GM18499 (cell line): ENCODE results near the gene SRRM2.

Experiments
- ATAC-seq: cut with Tn5 transposase; IDR thresholded peaks from one replicate; pipeline ENCODE4 v1.9.1; 2021; ENCODE audit warnings: moderate number of reproducible peaks; ENCODE audit not compliant: insufficient read depth, unreplicated experiment

SRRM2 gene

DNA sequence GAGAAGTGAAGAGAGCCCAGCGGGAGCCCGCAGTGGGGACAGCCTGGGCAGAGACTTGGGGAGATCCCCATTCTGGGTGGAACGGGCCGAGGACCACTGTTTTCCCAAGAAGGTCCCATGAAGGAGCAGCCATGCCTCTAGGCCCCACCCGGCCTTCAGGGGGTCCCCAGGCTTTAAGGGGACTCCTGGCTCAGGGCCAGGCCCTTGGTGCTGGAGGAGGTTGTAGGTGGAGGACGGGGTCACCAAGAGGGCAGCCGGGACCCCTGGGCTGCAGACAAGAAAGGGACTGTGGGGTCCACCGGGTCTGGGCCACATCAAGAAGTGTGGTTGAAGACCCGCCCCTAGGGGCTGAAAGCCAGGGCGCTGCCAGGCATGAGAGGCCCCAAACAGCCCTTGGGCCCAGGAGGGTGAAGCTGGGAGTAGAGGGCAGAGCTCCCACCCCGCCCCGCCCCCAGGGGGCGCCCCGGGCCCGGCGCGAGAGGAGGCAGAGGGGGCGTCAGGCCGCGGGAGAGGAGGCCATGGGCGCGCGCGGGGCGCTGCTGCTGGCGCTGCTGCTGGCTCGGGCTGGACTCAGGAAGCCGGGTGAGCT, 64.4 kb downstream of the SRRM2 start, which contains the start of gene PRSS21:
Gene PRSS21, plus strand, starts transcription at position 487 of the 589 bp plus-strand sequence. Its CDS starts 32 bp downstream, at position 519.
- no peak for ATAC-seq

- no peak for ATAC-seq
Measured at GRCh38 chr16:2817340-2818271, 65.2 kb downstream of the SRRM2 start.

GRCh38 chr16:2818272-2818876, 65.9 kb downstream of the SRRM2 start:
- no peak for ATAC-seq

DNA sequence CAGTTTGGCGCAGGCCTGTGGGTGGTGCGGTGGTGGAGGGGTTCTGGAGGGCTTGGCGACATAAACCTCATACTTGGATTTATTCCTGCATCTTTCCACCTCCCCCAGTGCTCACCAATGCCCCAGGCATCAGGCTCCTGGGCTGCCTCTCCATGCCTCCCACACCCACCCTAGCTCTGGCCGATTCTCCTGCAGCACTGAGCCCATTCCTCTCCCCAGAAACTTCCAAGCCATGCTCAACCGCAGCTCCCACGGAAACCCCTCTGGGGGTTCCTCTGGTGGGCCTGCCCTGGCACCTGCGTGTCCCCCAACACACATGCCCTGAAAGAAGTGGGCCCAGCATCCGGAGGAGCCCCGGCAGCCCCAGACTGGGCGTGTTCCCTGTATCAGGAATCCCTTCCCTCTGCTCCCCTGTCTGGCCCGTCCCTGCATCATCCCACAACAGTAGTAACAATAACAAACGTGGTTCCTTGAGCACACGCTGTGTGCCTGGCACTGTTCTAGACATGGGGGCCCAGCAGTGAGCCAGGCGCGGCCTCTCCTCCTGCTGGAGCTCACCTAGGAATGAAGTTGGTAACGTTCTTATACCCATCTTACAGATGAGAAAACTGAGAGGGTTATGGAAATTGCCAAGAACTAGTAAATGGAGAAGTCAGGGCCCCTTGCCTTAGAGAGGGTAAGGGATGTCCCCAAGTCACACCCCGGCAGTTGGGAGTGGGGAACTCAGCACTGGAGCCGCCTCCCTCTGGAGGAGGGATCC, 66.9 kb downstream of the SRRM2 start:
- no peak for ATAC-seq

DNA sequence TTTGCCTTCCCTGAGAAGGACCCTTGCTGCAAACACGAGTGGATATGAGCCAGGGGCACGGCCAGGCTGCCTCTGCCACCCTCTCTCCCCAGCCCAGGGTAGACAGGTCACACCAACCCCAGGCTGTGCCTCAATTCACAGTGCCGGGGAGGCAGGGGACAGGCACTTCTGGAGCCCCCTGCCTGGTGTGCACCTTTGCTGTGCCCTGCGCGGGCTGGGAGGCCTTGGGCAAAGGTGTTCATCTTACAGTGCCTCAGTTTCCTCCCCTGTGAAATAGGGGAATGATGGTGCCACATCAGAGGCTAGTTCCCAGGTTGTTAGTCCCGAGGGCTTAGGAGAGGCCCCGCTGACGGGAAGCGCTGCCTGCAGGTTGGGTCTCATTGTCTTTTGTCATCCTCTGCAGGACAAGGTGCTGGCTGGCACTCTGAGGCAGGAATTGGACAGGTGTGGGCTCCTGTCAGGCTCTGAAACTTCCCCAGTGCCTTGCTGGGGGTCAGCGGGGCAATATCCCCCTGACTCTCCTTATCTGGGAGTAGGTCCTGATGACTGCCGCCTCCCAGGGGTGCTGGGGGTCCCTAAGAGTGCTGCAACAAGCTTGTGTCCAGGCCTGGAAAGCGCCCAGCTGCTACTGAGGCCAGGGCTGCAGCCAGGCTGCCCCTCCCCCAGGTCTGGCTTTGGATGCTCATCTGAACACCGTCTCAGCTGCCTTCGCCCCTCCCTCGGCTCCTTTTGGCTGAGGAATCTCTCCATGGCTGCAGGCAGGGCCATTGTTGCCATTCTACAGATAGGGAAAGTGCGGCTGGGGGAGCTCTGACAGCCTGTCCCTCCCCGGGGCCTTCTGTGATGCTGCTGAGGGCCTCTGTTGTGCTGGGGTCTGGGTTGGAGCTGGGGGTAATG, 67.7 kb downstream of the SRRM2 start:
- no peak for ATAC-seq
